OCI-M1 (cell line): ENCODE measurements around the gene AP1M1.
A peak's percentile ranks its signal among the peaks of the same experiment; 100 is the strongest.

ENCODE experiments used
- DNase-seq: peaks from one replicate; lab custom pipeline; 2025; lab: John Stamatoyannopoulos, UW

Gene AP1M1

GRCh38 chr19:16232127-16232526, 34.4 kb downstream of the AP1M1 start:
- no peak for DNase-seq

- DNase-seq: no peak
Measured at GRCh38 chr19:16232568-16232967, 34.9 kb downstream of the AP1M1 start.

- no peak for DNase-seq
Measured at GRCh38 chr19:16233081-16233776, 35.5 kb downstream of the AP1M1 start.

- DNase-seq: no peak
Measured at GRCh38 chr19:16233836-16234551, 36.3 kb downstream of the AP1M1 start.

GRCh38 chr19:16234552-16235445, 37.1 kb downstream of the AP1M1 start:
- DNase-seq: no peak

- no peak for DNase-seq
Measured at GRCh38 chr19:16235811-16236652, 38.3 kb downstream of the AP1M1 start.

GRCh38 chr19:16244091-16244490, 46.4 kb downstream of the AP1M1 start:
- DNase-seq: no peak

GRCh38 chr19:16247353-16248182, 49.9 kb downstream of the AP1M1 start:
- peak; percentile 83 for DNase-seq

GRCh38 chr19:16248380-16249023, 50.8 kb downstream of the AP1M1 start:
- DNase-seq: no peak

- no peak for DNase-seq
Measured at GRCh38 chr19:16249826-16250404, 52.2 kb downstream of the AP1M1 start.

GRCh38 chr19:16252459-16253205, 54.9 kb downstream of the AP1M1 start:
- no peak for DNase-seq

- no peak for DNase-seq
Measured at GRCh38 chr19:16254851-16255408, 57.2 kb downstream of the AP1M1 start.

GRCh38 chr19:16257509-16258002, 59.8 kb downstream of the AP1M1 start:
- DNase-seq: no peak

GRCh38 chr19:16258440-16258903, 60.8 kb downstream of the AP1M1 start:
- DNase-seq: peak; percentile 81

GRCh38 chr19:16259385-16260159, 61.9 kb downstream of the AP1M1 start:
- DNase-seq: no peak

- DNase-seq: no peak
Measured at GRCh38 chr19:16260160-16260811, 62.6 kb downstream of the AP1M1 start.

GRCh38 chr19:16260812-16261161, 63.1 kb downstream of the AP1M1 start:
- no peak for DNase-seq
